Stimulated activated CD4-positive, alpha-beta T cell treated with anti-CD3 and anti-CD28 coated beads, Interleukin-2, amount 100 ng/mL, for 4 hours (primary cell): ENCODE results near the gene APBA3.

ENCODE experiments used
- DNase-seq: peaks from one replicate; pipeline ENCODE4 v3.0.0-alpha.2; 2020; ENCODE audit warnings: low read depth

APBA3 gene

DNA sequence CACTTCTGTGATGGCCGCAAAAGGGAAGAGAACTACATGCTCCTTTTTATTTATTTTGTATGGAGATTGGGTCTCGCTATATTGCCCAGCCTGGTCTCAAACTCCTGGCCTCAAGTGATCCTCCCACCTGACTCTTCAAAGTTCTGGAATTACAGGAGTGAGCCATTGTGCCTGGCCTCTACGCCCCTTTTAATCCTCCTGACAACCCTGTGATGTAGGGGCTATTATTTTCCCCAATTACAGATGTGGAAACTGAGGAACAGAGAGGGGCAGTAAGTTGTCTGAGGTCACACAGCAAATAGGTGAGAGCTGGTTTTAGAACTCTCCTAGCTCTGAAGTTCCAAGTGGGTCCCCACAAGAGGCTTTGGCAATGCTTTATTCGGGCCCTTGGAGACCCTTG is 41.6 kb downstream of the APBA3 start:
- DNase-seq: no peak

DNA sequence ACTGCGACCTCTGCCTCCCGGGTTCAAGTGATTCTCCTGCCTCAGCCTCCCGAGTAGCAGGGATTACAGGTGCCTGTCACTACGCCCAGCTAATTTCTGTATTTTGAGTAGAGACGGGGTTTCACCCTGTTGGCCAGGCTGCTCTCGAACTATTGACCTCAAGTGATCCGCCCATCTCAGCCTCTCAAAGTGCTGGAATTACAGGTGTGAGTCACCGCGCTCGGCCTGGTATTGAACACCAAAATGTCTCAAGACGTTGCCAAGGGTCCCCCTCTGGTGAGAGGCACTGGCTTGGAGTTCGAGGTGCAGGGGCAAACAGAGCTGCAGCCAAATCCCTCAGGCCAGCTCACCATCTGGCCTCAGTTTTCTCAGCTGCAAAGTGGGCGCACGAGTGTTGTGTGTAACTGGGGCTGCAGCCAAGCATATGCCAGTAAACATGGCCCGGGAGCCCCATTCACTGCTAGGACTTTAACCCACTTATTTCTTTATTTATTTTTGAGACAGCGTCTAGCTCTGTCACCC is 45.3 kb downstream of the APBA3 start:
- DNase-seq: no peak

DNA sequence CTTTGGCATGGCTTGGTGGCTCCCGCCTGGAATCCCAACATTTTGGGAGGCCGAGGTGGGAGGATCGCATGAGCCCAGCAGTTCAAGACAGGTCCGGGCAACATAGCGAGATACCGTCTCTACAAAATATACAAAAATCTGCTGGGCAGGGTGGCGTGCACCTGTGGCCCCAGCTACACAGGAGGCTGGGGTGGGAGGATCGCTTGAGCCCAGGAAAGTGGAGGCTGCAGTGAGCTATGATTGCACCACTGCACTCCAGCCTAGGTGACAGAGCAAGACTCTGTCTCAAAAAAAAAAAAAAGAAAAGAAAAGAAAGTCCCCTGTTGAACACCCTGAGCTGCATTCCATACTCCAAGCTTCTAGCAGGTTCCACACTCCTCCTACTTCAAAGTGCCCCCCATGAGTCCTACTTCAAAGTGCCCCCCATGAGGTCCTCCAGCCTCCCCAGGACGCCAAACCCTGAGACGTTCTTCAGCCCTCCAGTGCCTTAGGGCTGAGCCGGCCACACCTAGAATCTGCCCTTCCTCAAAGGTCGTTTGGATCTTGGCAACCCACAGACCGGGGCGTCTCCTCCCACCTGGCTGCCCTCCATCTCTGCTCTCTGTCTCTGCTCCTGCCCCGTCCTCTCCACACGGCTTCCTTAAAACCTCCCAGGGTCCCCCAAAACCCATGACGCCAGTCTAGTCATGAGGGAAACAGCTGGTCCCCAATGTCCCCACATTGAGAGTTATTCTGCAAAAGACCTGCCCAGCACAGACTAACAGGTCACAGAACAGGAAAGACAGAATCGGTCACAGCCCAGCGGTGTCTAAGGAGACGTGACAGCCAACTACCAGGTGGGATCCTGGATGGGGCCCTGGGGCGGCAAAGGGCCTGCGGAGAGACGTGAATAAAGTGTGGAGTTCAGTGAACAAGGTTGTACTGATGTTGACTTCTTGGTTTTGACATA is 48.6 kb downstream of the APBA3 start:
- no peak for DNase-seq

DNA sequence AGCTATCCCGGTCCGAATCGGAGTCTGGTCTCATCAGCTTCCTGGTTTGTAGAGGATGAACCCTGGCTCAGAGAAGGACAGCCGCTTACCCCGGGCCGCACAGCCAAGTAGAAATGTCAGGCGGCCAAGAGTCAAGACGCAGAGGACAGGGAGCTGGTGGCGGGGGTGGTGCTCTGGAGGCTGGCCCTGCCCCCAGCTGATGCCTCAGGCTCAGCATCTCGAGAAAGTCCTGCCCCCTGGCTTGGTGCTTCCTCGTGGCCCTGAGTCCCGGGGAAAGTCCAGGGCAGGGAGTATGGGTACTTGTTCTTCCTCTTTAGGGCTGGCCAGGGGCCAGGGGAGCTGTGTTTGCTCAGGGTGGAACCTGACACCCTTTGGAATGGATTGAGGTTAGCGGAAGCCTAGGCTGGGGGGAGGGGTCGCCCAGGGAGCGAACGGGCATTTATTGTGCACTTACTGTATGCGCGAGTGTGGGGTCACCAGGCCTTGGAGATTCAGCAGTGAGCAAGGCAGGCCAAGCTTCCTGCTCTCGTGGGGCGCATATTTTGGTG is 51.2 kb downstream of the APBA3 start:
- DNase-seq: no peak

DNA sequence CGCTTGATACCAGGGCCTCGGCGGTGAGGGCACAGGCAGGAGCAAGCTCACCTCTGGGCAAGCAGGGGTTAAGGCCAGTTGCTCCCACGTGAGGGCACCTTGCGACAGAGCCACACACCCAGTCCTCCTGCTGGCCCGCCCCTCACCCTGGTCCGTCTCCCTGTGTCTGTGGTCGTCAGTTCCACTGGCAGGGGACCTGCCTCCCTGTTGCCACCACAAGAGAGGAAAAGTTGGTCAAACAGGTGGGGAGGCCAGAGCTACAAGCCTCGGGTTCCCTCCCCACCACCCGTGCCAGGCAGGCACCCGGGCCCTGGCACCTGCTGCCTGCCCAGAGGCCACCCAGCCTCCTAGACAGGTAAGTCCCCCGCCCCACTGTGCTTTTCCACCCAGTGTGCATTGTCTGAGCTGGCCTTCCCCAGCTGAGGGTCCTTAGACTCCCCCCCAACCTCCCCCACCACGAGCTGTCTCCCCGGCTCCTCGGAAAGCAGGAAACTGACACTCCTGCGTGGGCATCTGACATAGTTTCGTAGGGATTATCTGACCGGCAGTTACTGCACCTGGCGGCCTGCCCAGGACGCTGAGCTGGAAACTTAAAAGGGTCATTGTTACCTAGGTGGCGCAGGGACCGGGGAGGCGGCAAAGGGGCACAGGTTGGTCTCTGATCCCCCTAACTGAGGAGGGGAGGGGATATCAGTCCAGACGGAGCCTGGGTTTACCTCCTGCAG is 53.1 kb downstream of the APBA3 start, which contains the start of gene TJP3:
Gene TJP3, plus strand, starts transcription at position 178 of the 725 bp plus-strand sequence. CDS start 20,049 bp downstream, outside the sequence.
- DNase-seq: no peak

DNA sequence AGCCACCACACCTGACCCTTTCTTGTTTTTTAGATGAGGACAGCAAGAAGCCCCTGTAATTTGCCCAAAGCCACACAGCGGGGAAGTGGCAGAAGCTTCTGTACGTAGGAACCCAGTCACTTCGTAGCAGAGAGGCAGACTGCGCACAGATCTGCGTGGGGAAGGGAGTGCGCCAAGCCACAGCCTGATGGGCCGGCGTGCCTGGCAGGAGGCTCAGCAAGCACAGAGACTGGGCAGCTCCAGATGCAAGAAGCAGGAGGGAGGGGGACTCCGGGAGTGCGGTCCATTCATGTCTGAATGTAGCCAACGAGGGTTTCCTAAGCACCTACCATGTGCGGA is 53.7 kb downstream of the APBA3 start:
- no peak for DNase-seq

DNA sequence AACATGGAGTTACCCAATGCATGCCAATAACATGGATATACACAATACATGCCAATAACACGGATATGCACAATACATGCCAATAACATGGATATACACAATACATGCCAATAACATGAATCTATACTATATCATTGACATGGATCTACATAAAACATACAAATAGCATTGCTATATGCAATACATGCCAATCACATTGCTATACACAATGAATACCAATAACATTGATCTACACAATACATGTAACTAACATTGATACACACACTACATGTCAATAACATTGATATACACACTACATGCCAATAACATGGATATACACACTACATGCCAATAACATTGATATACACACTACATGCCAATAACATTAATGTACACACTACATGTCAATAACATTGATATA is 60.3 kb downstream of the APBA3 start:
- DNase-seq: no peak
